LHCN-M2 (cell line): ENCODE measurements around the gene CENPN. TPM values are rescaled to one million over a fixed set of nuclear protein-coding genes. Genes with fewer than 3 reads are reported as not detected.

Experiments used
- DNase-seq: peaks from one replicate; pipeline ENCODE4 v3.0.0-alpha.2; 2012; ENCODE audit warnings: low read depth
- polyA plus RNA-seq: library from polyadenylated mRNA; unstranded; fragments of >200 nt; gene quantifications from one replicate; pipeline ENCODE4 v1.2.1, GENCODE V29; 2012; ENCODE audit warnings: missing spikeins
- total RNA-seq: library from RNA; depleted of rRNA; stranded (reverse); fragments of >200 nt; gene quantifications from 2 replicates; pipeline ENCODE4 v1.2.3, GENCODE V29; 2014; rRNA removed

Gene CENPN, protein sequence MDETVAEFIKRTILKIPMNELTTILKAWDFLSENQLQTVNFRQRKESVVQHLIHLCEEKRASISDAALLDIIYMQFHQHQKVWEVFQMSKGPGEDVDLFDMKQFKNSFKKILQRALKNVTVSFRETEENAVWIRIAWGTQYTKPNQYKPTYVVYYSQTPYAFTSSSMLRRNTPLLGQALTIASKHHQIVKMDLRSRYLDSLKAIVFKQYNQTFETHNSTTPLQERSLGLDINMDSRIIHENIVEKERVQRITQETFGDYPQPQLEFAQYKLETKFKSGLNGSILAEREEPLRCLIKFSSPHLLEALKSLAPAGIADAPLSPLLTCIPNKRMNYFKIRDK
- 64.8 and 73.5 TPM in 2 replicates for total RNA-seq
- 51.0 TPM for polyA plus RNA-seq

DNA sequence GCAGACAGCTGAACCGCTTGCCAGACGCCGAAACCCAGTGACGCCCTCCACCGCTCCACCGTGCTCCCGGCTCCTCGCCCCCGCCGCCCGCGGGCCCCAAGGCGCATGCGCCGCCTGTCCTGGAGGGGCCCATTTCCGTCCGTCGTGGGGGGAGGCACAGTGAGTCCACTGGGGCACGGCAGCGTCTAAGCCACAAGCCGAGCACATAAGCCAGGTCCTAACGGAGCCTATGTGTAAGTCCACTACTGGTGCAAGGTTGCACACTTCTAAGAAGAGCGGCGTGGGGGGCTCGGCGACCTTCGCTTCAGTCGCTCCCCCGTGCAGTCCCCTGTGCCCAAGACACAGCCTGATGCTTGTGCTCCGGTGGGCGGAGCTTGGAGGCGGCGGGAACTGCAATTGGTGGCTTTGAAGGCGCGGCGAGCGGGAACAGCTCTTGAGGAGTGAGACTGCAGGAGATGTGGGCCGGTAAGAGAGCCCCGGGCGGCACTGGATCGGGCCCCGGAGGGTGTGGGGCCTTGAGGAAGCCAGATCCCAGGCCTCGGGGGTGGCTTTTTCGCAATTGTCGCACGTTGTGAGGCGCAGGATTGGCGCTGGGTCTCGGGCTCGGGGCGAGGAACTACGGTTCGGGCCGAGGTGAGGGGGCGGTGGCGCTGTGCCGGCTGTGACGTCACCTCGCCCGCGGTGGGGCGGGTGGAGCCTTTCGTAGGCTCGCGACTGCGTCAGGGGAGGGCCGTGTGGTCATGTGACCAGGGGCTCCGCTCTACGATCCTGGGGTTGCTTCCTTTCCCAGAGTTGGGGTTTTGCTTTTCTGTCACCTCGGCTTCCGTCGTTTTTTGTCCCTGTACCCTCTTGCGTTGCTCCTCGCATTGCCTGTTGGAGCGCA, at the start of gene CENPN, which contains the start of gene CMC2:
Gene CENPN (plus strand): TSS at position 402 of the 883 bp plus-strand sequence. CDS start 4,726 bp downstream, outside the sequence.
Gene CMC2 (minus strand): TSS at position 73 of the 883 bp plus-strand sequence. CDS start 9,491 bp downstream, outside the sequence.
- DNase-seq: peak; percentile 98

DNA sequence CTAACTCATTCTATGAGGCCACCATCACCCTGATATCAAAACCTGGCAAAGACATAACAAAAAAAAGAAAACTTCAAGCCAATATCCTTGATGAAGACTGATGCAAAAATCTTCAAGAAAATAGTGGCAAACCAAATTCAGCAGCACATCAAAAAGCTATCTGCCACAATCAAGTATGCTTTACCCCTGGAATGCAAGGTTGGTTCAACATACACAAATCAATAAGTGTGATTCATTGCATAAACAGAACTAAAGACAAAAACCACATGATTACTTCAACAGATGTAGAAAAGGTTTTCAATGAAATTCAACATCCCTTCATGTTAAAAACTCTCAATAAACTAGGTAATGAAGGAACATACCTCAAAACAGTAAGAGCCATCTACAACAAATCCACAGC, 48.7 kb upstream of the CENPN start:
- DNase-seq: no peak

DNA sequence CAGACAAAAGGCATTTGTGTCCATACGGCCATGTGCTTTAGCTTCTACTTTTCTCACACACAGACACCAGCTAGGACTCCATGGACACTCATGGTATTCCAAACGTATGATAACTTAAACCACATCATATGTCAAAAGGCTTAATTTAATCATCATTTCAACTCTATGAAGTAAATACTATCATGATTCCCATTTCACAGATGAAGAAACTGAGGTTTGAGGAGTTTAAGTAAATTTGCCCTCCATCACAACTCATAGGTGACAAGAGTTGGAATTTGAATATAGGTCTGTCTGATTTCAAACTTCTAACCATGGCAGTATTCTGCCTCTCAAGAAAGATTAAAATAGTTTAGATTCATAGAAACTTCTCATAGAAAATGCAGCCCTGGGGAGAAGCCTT, 44.1 kb upstream of the CENPN start:
- no peak for DNase-seq

DNA sequence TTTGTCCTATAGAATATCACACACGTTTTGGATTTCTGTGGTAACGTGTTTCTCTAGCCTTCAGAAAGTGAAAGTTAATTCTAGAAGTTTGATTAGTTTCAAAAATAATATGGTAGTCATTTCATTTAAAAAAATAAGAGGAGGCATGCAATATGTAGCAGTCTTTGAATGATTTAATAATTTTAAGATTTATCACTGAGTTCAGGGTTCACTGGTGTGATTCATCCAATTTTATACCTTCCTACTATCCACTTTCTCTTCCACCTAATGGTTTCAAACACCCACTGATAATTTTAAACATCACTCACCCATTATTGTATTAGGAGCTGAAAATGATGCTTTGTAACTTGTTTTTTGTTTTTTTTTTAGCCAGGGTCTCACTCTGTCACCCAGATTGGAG, 42.7 kb upstream of the CENPN start:
- no peak for DNase-seq

DNA sequence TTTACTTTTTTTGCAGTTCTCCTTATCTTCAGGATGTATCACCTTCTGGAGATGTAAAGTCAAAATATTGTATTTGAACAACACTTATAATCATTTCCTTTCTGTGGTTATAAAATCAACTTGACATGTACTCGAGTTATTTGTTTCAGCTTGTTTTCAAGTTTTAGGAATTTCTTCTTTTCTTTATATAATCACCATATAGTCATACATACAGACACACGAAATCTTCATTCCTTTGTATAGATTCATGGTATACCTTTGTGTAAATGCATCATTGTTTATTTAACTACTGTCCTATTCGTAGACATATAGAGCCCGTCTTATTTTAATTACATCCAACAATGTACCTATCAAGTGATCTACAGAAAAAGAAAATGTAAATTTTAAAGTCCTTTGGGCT, 40.4 kb upstream of the CENPN start:
- no peak for DNase-seq

DNA sequence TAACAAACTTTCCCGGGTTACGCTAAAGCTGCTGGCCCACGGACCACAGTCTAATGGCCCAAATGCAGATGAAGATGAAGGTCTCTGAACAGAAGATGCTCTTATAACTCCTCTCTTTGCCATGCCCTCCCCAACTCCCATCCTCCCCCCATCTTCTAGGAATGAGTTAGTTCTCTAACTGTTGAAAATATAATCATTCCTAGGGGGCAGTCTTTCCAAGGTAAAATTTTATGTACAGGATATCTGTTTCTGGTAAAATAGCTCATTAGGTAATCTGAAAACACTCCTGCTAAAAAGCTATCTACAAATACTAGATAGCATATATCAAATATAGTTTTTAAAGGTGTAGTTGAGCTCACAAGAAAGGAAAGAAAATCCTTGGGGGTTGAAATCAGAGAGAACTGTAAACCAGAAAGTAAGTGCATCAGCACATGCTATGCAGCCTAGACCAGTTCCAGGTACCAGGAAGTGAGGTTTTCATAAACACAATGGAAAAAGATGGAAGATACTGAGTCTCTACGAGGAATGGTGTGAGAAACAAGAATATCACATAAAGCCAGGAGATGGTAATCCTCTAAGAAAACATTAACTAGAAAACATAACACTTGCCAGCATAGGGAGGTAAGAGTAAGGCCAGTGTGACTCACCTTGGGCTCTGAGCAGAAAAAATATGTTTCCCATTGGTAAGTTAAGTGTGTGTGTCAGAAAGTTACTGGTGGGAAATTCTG, 38.5 kb upstream of the CENPN start:
- DNase-seq: peak; percentile 15

DNA sequence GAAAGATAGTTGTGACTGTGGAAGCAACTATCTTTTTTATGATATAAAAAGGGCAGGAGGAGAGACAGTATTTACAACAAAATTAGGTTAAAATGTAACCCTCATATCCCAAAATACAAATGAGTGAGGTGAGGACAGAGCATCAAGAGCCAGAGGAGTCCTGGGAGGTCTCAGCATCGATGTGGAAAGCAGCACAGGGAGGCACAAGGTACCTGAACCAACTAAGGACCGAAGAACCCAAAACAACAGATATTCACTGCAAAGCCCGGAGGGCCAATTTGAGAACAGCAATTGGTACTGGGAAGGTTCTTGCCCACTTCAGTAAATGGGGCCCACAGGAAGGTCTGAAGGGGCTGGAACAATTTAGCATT, 37.9 kb upstream of the CENPN start:
- DNase-seq: no peak

DNA sequence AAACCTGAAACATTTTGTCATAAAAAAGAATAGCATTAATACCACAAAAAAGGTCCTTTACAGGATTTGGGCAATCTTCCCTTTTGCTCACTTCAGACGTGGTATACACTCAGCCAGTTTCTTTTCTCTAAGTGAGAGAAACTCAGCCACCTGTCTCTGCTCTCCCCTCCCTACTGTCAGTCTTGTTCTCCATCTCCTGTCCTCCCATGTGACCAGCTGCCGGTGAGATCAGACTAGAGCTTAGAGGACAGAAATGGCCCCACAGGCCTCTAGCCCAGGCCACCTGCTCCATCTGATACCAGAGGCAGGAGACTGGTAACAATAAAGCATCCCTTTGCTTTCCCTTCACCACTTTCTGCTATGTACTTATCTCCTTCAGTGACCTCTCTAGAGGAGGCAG, 35.2 kb upstream of the CENPN start:
- peak; percentile 34 for DNase-seq

DNA sequence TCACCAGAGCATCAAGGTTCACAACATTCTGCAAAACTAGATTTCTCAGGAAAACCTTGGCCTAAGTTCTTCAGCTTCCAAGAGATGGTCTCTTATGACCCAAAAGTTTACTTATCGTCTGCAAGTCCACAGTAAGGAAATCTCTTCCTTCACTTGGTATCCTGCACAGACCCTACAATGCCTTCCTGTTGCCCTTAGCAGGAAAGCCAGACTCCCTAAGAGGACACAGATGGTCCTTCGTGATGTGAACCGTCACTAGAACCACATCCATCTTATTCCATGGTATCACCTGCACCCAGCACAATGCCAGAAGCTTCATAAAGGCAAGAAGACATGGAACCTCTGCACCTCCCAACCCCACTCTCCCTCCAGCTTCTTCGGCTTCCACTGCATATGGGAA, 34.4 kb upstream of the CENPN start:
- DNase-seq: no peak

DNA sequence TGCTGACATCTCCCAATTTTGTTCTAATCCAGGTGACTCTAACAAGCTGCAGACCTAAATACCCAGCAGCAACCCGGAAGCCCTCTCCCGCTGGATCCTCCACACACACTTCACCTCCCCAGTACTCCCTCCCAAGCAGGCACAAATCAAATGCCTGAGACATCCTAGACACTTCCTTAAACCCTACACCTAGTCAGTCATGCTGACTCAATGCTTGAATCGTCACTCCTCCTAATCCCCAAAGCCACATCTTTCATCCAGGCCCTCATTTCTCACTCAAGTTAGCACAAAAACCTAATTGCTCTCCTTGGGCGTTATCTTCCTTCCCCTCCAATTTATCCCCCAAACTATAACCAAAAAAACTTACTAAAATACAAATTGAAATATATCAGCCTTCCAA, 33.0 kb upstream of the CENPN start:
- DNase-seq: peak; percentile 76

DNA sequence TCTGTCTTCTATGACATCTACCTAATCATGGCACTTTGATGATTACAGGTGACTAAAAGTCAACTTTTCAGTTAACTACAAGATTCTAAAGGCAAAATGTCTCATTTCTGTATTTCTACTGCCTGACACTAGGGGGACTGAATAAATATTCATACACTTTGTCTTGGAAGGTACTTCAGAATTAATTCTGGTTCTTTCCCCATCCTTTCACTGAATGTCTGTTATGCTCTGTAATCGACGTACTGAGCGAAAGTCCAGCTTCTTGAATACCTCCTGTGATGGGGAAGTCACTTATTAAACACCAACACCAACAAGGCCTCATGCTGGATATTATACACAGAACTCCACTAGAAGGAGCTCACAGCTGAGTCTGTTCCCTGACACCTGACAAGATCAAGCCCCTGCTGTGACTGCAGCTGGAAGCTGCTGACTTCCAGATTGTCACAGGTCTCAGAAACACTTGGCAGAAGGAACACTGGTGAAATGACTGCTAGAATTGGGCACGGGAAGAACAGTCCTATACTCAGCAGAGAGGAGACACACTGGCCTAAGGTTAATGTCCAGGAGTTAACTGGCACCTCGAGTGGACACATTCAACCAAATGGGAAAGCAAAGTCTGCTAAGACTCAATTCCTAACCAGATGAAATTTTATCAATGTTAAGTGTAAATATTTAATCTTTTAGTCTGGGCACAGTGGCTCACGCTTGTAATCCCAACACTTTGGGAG, 32.2 kb upstream of the CENPN start:
- DNase-seq: no peak

DNA sequence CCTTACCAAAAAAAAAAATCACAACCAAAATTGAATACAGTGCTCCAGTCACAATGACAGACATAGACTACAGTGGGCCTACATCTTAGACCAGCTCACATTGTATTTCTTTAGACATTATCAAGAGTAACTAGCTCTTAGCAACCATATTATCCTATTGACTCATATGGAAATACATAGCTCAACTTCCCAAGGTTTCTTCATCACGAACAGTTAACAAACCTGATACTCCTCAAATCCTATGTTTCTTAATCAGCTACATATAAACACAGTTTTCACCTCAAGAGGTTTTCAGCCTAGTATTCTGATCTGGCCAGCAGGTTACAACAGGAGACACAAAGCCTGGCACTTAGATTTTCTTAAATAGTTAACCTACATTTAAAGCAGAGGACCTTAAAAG, 30.1 kb upstream of the CENPN start:
- no peak for DNase-seq

DNA sequence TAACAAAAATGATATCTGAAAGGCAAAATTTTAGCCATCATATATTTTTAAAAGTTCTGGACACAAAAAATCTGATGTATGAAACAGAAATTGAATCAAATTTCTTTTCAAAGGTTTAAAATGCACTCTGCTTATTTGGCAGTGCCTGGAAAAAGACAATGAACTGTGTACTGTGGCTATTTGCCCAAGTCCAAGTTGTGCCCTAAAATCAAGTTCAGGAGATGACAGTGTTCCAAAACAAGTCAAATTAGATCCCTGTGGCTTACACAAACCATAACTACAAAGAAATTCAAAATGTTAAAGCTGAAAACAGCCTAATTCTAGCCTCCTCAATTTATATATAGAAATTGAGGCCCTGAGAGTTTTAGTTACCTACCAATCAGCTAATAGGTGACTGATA, 25.9 kb upstream of the CENPN start:
- DNase-seq: no peak

DNA sequence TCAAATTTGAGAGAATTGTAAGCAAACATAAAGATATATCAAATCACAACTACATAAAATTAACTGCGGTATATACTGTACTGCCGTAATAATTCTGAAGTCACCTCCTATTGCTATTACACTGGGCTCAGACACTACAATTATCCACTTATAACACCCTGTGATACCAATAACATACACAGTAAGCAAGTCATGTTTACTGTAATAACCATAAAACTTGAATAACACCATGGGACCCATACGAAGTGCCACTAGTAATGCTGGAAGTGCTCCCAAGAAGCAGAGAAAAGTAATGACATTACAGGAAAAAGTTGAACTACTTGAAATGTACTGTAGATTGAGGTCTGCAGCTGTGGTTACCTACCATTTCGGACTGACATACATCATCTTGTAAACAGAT, 24.4 kb upstream of the CENPN start:
- DNase-seq: no peak

DNA sequence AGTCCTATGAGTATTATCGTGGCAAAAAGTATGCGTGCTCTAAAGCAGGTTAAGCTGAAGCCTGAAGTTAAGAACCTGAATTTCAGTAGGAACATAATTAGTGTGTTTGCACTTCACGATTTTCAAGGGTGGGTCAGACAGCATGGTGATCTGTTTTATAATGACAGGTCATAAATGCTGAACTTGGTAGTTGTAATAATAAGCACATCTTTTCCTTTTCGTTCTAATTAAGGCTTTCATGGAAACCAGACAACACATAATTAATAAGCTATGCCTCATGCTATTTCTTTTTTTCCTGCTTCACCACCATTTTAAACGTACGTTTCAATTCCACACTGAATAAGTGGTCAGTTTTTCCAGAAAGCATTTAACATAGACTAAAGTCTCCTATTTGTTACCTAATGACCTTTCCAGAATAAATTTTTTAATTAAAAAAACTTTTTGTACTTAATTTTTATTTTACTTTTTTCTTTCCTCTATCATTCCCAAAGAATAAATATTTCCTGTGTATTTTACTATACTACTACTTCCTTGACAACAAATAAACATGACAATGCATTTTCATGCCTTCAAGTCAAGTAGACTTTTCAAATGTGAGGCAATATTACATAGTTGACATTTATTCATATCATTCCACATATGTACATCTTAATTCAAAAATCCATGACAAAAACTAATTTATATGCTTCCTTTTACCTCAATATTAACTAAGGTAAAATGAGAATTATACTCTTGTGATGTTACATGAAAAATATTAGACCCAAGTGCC, 22.7 kb upstream of the CENPN start:
- DNase-seq: no peak

DNA sequence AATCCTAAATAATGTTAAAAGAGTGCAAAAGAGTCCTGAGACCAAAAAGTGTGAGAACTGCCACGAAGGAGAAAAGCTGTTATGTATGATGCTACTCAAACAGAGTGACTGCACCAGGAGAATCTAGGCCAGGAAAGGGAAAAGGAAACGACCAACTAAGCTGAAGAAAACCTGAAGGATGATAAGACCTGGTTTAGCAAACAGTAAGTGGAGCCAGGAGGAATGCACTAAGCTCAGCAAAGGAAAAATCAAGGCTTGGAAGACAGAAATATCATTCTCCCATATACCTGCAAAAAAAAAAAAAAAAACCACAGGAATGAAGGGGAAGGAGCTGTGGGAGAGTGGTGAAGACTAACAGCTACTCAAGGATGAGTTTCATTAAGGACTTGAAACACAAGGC, 21.4 kb upstream of the CENPN start:
- DNase-seq: no peak

DNA sequence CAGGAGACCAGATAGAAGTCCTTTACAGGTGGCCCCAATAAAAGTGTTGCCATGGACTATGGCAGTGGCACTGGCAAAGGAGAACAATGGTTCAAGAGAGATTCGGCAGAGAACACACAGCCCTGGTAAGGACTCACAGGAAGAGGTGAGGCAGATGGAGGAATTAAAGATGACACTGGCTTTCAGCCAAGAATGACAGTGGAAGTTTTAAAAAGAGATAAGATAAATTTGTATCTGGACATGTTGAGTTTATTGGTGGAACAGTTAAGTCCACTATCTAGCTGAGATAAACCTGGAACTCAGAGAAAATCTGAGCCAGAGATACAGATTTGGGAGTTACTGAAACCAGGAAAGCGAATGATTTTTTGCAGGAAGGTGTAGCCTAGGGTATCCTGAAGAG, 20.5 kb upstream of the CENPN start:
- DNase-seq: no peak

DNA sequence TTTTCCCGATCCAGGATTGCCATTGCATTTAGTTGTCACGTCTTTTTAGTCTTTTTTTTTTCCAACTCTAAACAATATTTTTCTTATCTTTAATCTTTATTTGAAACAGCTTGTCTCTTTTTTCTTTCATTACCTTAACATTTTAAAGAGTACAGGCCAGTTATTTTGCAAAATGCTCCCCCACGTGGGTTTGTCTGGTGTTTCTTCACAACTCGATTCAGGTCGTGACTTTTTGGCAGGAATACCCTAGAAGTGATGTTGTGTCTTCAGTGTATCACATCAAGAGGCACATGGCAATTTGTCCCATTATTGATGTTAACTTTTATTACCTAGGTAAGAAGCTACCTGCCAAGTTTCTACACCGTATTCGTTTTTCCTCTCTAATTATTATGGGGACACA, 18.3 kb upstream of the CENPN start:
- DNase-seq: no peak

DNA sequence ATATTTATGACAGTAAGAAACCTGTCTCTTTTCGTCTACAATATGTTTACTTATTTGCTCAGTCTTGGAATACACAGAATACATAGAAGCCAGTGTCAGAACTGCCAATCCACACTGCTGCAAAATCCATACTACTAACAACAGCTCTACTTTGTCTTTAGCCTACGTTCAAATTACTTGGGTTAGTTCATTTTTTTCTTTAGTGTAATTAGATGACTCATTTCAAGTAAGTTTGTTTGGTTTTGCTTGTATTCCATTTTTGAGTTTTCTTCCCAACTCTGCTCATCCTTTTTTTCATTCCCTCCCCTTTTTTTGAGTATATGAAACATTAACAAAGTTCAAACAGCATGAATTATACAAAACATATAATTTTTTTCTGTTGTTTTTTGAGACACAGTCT, 17.2 kb upstream of the CENPN start:
- no peak for DNase-seq

DNA sequence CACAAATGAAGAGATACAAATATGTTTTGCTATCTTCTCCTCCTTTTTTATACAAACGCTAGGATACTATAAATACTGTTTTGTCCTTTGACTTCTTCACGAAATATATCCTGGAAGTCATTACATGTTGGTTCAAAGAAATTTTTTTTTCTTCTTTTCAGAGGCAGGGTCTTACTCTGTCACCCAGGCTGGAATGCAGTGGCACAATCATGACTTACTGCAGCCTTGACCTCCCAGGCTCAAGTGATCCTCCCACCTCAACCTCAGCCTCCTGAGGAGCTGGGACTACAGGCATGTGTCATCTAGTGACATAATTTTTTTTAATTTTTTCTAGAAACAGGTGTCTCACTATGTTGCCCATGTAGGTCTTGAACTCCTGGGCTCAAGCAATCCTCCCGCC, 16.4 kb upstream of the CENPN start:
- DNase-seq: no peak

DNA sequence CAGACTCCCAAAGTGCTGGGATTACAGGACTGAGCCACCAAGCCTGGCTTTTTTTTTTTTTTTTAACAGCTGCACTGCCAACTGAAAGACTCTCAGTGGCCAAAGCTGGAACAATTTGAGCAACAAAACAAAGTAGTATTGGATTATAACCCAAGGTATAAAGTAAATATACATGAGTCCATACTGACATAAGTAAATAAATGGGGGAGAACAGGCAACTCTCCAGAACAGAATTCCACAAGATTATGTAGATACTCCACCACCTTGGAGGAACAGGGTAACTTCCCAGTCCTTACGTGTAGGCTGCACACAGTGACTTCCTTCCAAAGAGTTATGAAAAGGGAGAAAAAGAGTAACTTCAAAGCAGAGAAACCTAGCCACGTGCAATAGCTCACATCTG, 16.0 kb upstream of the CENPN start:
- DNase-seq: no peak
